K562 (cell line): Measurements from ENCODE around the gene GOLT1A. TPM values are rescaled to one million over a fixed set of nuclear protein-coding genes. Genes with fewer than 3 reads are reported as not detected.

Source experiments
- BCL6 ChIP-seq: fragments of 250-450 bp; sonication (Bioruptor Pico); IDR thresholded peaks from 2 replicates; pipeline ENCODE4 v1.4.0; 2020
- BHLHE40 ChIP-seq: IDR thresholded peaks from 2 replicates; pipeline ENCODE4 v1.6.1; 2011; ENCODE audit warnings: low read length, improper control_type of control experiment
- HDAC2 ChIP-seq: fragments of 450-650 bp; IDR thresholded peaks from 2 replicates; pipeline ENCODE4 v1.6.1; 2016; ENCODE audit warnings: mild to moderate bottlenecking
- HDAC3 ChIP-seq: fragments of 450-650 bp; IDR thresholded peaks from 2 replicates; pipeline ENCODE4 v1.6.1; 2018; ENCODE audit warnings: borderline replicate concordance, mild to moderate bottlenecking, moderate library complexity; ENCODE audit not compliant: partially characterized antibody
- HDAC6 ChIP-seq: IDR thresholded peaks from 2 replicates; pipeline ENCODE4 v1.6.1; 2012; ENCODE audit warnings: low read depth, mild to moderate bottlenecking, control low read depth, inconsistent platforms, low read length, moderate library complexity
- IFI16 ChIP-seq: fragments of 250-450 bp; sonication (Bioruptor Pico); IDR thresholded peaks from 2 replicates; pipeline ENCODE4 v2.1.2; 2022; ENCODE audit warnings: mild to moderate bottlenecking, inconsistent platforms
- IRF1 ChIP-seq: sonication (generic); formaldehyde crosslinking; IDR thresholded peaks from 2 replicates; pipeline ENCODE4 v1.8.0; 2022; ENCODE audit warnings: missing genetic modification reagents, mild to moderate bottlenecking, borderline replicate concordance
- KDM5B ChIP-seq: fragments of 200-600 bp; sonication (generic); IDR thresholded peaks from 2 replicates; pipeline ENCODE4 v1.6.1; 2012; ENCODE audit warnings: low read depth, mild to moderate bottlenecking, moderate library complexity, low read length, control low read depth, inconsistent platforms; ENCODE audit not compliant: insufficient replicate concordance
- KLF16 ChIP-seq: IDR thresholded peaks from 2 replicates; pipeline ENCODE4 v1.6.1; 2016; ENCODE audit warnings: antibody characterized with exemption
- L3MBTL2 ChIP-seq: fragments of 450-650 bp; IDR thresholded peaks from 2 replicates; pipeline ENCODE4 v1.6.1; 2016; ENCODE audit warnings: mild to moderate bottlenecking, moderate library complexity
- MAZ ChIP-seq, 2 experiments: fragments of 450-650 bp in 1 of 2; sonication (generic) in 1 of 2; formaldehyde crosslinking; IDR thresholded peaks in 1 of 2; conservative IDR thresholded peaks in 1 of 2; 2 replicates each; pipeline versions ENCODE4 v1.4.0 to v1.5.0; 2020; ENCODE audit warnings: mild to moderate bottlenecking in 1 of 2, missing genetic modification reagents in 1 of 2
- NBN ChIP-seq: fragments of 450-650 bp; IDR thresholded peaks from 2 replicates; pipeline ENCODE4 v1.6.1; 2016; ENCODE audit warnings: low read depth, mild to moderate bottlenecking
- NFATC3 ChIP-seq: fragments of 450-650 bp; IDR thresholded peaks from 2 replicates; pipeline ENCODE4 v1.6.1; 2017; ENCODE audit warnings: mild to moderate bottlenecking
- PHB2 ChIP-seq: fragments of 450-650 bp; IDR thresholded peaks from 2 replicates; pipeline ENCODE4 v1.6.1; 2017; ENCODE audit warnings: low read depth
- SMAD2 ChIP-seq: fragments of 150-350 bp; IDR thresholded peaks from 2 replicates; pipeline ENCODE4 v1.6.1; 2014; ENCODE audit warnings: low read depth, mild to moderate bottlenecking, low read length
- SREBF2 ChIP-seq: sonication (generic); formaldehyde crosslinking; IDR thresholded peaks from 2 replicates; pipeline ENCODE4 v1.4.0; 2020; ENCODE audit warnings: mild to moderate bottlenecking, missing genetic modification reagents
- TAF15 ChIP-seq: fragments of 200-400 bp; formaldehyde crosslinking; IDR thresholded peaks from 2 replicates; pipeline ENCODE4 v1.6.1; 2017; ENCODE audit warnings: mild to moderate bottlenecking, low read depth, low read length, moderate library complexity
- TCF3 ChIP-seq: sonication (generic); formaldehyde crosslinking; IDR thresholded peaks from 2 replicates; pipeline ENCODE4 v1.4.0; 2020; ENCODE audit warnings: mild to moderate bottlenecking, missing genetic modification reagents
- ZBTB11 ChIP-seq, 3 experiments: fragments of 200-800 bp in 1 of 3; fragments of 250-450 bp in 1 of 3; fragments of 450-650 bp in 1 of 3; sonication (Bioruptor Pico) in 1 of 3; sonication (Bioruptor generic) in 1 of 3; formaldehyde crosslinking in 1 of 3; IDR thresholded peaks; 2 replicates each; pipeline versions ENCODE4 v1.6.1 to v1.8.0; 2016 to 2022; ENCODE audit warnings: mild to moderate bottlenecking in 2 of 3, missing genetic modification characterization in 2 of 3, missing compliant biosample characterization in 1 of 3, moderate library complexity in 1 of 3
- ZFP36 ChIP-seq: fragments of 150-350 bp; IDR thresholded peaks from 2 replicates; pipeline ENCODE4 v1.6.1; 2018; ENCODE audit warnings: low read length, low read depth; ENCODE audit not compliant: partially characterized antibody
- ZNF124 ChIP-seq: sonication (generic); formaldehyde crosslinking; IDR thresholded peaks from 2 replicates; pipeline ENCODE4 v1.8.1; 2022; ENCODE audit warnings: missing genetic modification reagents
- ZNF224 ChIP-seq: sonication (generic); formaldehyde crosslinking; IDR thresholded peaks from 2 replicates; pipeline ENCODE4 v1.8.0; 2022; ENCODE audit warnings: mild to moderate bottlenecking, missing genetic modification reagents
- ZNF274 ChIP-seq: IDR thresholded peaks from 2 replicates; pipeline ENCODE4 v1.6.1; 2011; ENCODE audit warnings: low read depth, mild to moderate bottlenecking, low read length, moderate library complexity, borderline replicate concordance
- ZNF696 ChIP-seq: fragments of 250-450 bp; sonication (Bioruptor Pico); conservative IDR thresholded peaks from 2 replicates; pipeline ENCODE4 v1.4.0; 2020; ENCODE audit warnings: mild to moderate bottlenecking, moderate library complexity
- polyA plus RNA-seq, 8 experiments: library from polyadenylated mRNA; depleted of rRNA in 4 of 8; stranded (reverse) in 5 of 8; unstranded in 3 of 8; fragments of >200 nt; fragmentation: Nextera tagmentation in 2 of 8; fragmentation: Illumina TruSeq in 1 of 8; extraction: Ambion mirVana in 2 of 8; extraction: Trizol in 1 of 8; gene quantifications; 2 replicates each; pipeline versions ENCODE4 v1.2.1 to v1.2.3, GENCODE V29; 2011 to 2014; ENCODE audit warnings: inconsistent platforms in 1 of 8, missing spikeins in 1 of 8
- total RNA-seq, 7 experiments: library from RNA; depleted of rRNA in 6 of 7; stranded (reverse); fragments of >200 nt in 6 of 7; fragmentation: Illumina TruSeq in 2 of 7; extraction: Trizol in 2 of 7; gene quantifications; 2 replicates each; pipeline versions ENCODE4 v1.2.1 to v1.2.3, GENCODE V29; 2011 to 2021; ENCODE audit warnings: low replicate concordance in 1 of 7

The GOLT1A gene
- total and polyA plus RNA-seq, 9 of the 15 experiments (the other 6 are each of a cell fraction or from before 2014, with no cell fraction given) = not detected

- TF ChIP-seq ZBTB11 (CRISPR knock-in tag; IDR thresholded peaks at IDR 0.05) = peak in 1 of 3 experiments; percentile 39; a peak in 1 of 6 replicates
- no peak for TF ChIP-seq ZNF696
- no peak for TF ChIP-seq ZFP36
- peak; percentile 59; the same call in 1 of the 2 replicates for TF ChIP-seq HDAC2
- no peak; the same call in 1 of the 2 replicates for TF ChIP-seq BHLHE40
- TF ChIP-seq IFI16 (CRISPR knock-in tag) = no peak
- TF ChIP-seq HDAC6 = no peak
- no peak for TF ChIP-seq SREBF2 (CRISPR knock-in tag)
- no peak for TF ChIP-seq NFATC3
- TF ChIP-seq BCL6 = no peak
- no peak for TF ChIP-seq SMAD2
- TF ChIP-seq KDM5B = no peak
- no peak for TF ChIP-seq NBN
- TF ChIP-seq ZNF274 = no peak
- peak; percentile 93 for TF ChIP-seq KLF16
- no peak; the same call in 1 of the 2 replicates for TF ChIP-seq L3MBTL2
- peak; percentile 38 to 78; a peak in 3 of 4 replicates for TF ChIP-seq MAZ (CRISPR knock-in tag; conservative IDR thresholded peaks at IDR 0.05 in 1 of 2, IDR thresholded peaks at IDR 0.05 in 1 of 2)
- no peak for TF ChIP-seq ZNF224 (CRISPR knock-in tag)
- no peak for TF ChIP-seq IRF1 (CRISPR knock-in tag)
- TF ChIP-seq HDAC3 = peak; percentile 47
- TF ChIP-seq TAF15 = no peak
- no peak for TF ChIP-seq ZNF124 (CRISPR knock-in tag)
- no peak for TF ChIP-seq PHB2
- peak; percentile 97 for TF ChIP-seq TCF3 (CRISPR knock-in tag)
These were observed 36.7 kb downstream of the GOLT1A start (continued) for GRCh38 chr1:204177133-204177532.
